ENCODE measurements around the gene THADA.

THADA gene

DNA sequence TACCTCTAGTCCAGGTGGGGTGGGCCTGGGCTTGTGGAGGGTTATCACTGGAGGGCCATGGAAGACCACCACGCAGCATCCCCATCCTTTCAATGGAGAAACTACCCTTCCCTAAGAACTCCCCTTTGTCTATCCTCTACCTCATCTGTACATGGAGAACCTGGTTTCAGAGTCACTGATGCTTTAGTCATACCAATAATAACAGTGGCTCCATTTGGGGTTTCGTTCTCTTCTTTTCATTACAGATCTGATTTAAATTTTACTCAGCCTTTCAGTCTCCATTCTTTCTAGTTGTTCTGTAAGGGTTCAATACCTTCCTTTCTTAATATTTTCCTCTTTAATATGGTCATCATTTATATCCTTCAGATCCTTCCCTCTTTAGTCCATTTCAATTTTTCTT is 314.8 kb downstream of the THADA start:
- H3K9me2 ChIP-seq (replicated peaks; ENCODE audit: control insufficient read depth, low read length), result no peaks in the 10 kb centered on the region
- H3K79me2 ChIP-seq (ENCODE audit: control insufficient read depth, low read length), result no peaks in the 10 kb centered on the region
- no peak overlapping the region for H3K27ac ChIP-seq (ENCODE audit: low read depth, low read length)
- H4K20me1 ChIP-seq (ENCODE audit: control insufficient read depth, insufficient read depth, low read depth, low read length), result no peaks in the 10 kb centered on the region
- H3K36me3 ChIP-seq (ENCODE audit: control insufficient read depth, low read length), result peaks cover 36% of the 10 kb centered on the region
- H3K4me2 ChIP-seq (ENCODE audit: low read length), result no peak overlapping the region
- peaks cover 21% of the 10 kb centered on the region for H3K9me3 ChIP-seq (ENCODE audit: control insufficient read depth, insufficient read depth, low read length)
- no peaks in the 10 kb centered on the region for H3K27me3 ChIP-seq (ENCODE audit: control insufficient read depth, low read length)
- H3K4me1 ChIP-seq (ENCODE audit: control insufficient read depth, low read length), result no peaks in the 10 kb centered on the region
- TF ChIP-seq, protein P1, sequence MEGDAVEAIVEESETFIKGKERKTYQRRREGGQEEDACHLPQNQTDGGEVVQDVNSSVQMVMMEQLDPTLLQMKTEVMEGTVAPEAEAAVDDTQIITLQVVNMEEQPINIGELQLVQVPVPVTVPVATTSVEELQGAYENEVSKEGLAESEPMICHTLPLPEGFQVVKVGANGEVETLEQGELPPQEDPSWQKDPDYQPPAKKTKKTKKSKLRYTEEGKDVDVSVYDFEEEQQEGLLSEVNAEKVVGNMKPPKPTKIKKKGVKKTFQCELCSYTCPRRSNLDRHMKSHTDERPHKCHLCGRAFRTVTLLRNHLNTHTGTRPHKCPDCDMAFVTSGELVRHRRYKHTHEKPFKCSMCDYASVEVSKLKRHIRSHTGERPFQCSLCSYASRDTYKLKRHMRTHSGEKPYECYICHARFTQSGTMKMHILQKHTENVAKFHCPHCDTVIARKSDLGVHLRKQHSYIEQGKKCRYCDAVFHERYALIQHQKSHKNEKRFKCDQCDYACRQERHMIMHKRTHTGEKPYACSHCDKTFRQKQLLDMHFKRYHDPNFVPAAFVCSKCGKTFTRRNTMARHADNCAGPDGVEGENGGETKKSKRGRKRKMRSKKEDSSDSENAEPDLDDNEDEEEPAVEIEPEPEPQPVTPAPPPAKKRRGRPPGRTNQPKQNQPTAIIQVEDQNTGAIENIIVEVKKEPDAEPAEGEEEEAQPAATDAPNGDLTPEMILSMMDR (IDR thresholded peaks at IDR 0.05; ENCODE audit: low read depth, low read length, poor library complexity, severe bottlenecking), result no peak
- no peak for TF ChIP-seq EZH2phosphoT487 (IDR thresholded peaks at IDR 0.05; ENCODE audit: borderline replicate concordance, low read length)
- H3F3A ChIP-seq (ENCODE audit: control insufficient read depth, insufficient read depth), result no peaks in the 10 kb centered on the region
- H3K4me3 ChIP-seq (ENCODE audit: low read length), result no peak overlapping the region

DNA sequence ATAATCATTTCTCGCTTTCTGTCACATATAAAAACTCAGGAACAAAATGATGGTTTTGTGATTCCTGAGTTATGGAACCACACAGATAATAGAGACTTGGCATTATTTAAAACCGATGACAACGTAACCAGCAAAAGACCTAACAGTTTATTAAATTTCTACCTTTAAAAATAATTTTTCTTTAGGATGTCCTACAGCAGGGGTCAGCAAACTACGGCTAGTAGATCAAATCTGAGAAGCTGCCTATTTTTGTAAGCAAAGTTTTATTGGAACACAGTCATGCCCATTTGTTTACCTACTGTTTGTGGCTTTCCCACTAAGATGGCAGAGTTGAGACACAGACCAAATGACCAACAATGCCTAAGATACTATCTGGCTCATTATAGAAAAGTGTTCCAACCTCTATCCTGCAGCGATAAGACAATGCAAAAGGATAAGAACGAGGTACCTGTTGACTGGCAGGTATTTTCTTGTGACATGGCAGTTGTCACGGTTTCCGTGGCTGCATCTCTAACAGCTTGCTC is 316.5 kb downstream of the THADA start:
- no peaks in the 10 kb centered on the region for H3K9me2 ChIP-seq (replicated peaks; ENCODE audit: control insufficient read depth, low read length)
- no peaks in the 10 kb centered on the region for H3K27me3 ChIP-seq (ENCODE audit: control insufficient read depth, low read length)
- no peaks in the 10 kb centered on the region for H4K20me1 ChIP-seq (ENCODE audit: control insufficient read depth, insufficient read depth, low read depth, low read length)
- peaks cover 20% of the 10 kb centered on the region for H3K36me3 ChIP-seq (ENCODE audit: control insufficient read depth, low read length)
- TF ChIP-seq EZH2phosphoT487 (IDR thresholded peaks at IDR 0.05; ENCODE audit: borderline replicate concordance, low read length), result no peak
- no peak overlapping the region for H3K27ac ChIP-seq (ENCODE audit: low read depth, low read length)
- H3K4me2 ChIP-seq (ENCODE audit: low read length), result no peak overlapping the region
- peaks cover 7% of the 10 kb centered on the region for H3K9me3 ChIP-seq (ENCODE audit: control insufficient read depth, insufficient read depth, low read length)
- no peaks in the 10 kb centered on the region for H3K4me1 ChIP-seq (ENCODE audit: control insufficient read depth, low read length)
- no peaks in the 10 kb centered on the region for H3K79me2 ChIP-seq (ENCODE audit: control insufficient read depth, low read length)
- H3K4me3 ChIP-seq (ENCODE audit: low read length), result no peak overlapping the region
- H3F3A ChIP-seq (ENCODE audit: control insufficient read depth, insufficient read depth), result no peaks in the 10 kb centered on the region

DNA sequence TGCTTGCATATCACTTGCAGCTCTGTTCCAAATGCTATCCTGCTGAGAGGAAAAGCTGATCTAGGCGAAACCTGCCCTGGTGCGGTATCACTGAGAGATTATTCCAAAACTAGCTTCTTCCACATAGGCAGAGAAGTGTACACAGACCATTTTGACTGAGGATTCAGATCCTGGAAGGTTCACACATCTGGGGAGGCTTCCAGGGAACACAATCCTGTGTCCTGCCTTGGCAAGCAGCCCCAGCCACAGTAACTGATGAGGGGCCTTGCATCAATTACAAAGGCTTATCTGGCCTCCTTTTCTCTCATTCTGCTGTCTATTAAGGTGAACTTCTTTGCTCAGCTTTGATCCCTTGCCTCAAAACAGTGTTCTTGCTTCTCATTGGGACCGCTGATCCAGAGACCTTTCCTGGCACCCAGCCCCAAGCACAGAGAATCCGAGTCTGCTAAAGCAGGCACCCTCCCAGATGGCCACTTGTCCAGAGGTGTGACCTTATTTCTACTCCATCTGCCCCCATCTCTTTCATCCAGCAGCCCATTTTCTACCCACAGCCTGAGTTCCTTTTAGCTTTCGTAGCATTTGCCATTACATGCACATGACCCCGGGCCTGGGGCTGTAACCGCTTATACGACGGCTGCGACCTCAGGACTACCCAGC is 317.1 kb downstream of the THADA start:
- Histone ChIP-seq H3K27me3 (ENCODE audit: control insufficient read depth, low read length) (no peaks in the 10 kb centered on the region), H3K79me2 (ENCODE audit: control insufficient read depth, low read length) (no peaks in the 10 kb centered on the region), H3K36me3 (ENCODE audit: control insufficient read depth, low read length) (peaks cover 13% of the 10 kb centered on the region), H3K4me3 (ENCODE audit: low read length) (no peak overlapping the region), H3K27ac (ENCODE audit: low read depth, low read length) (no peak overlapping the region), H3K4me2 (ENCODE audit: low read length) (no peak overlapping the region), H3K9me3 (ENCODE audit: control insufficient read depth, insufficient read depth, low read length) (peaks cover under 1% of the 10 kb centered on the region; the same call in 1 of the 2 replicates), H4K20me1 (ENCODE audit: control insufficient read depth, insufficient read depth, low read depth, low read length) (no peaks in the 10 kb centered on the region), H3K9me2 (replicated peaks; ENCODE audit: control insufficient read depth, low read length) (no peaks in the 10 kb centered on the region), H3F3A (ENCODE audit: control insufficient read depth, insufficient read depth) (no peaks in the 10 kb centered on the region), H3K4me1 (ENCODE audit: control insufficient read depth, low read length) (no peaks in the 10 kb centered on the region)
- TF ChIP-seq EZH2phosphoT487 (IDR thresholded peaks at IDR 0.05; ENCODE audit: borderline replicate concordance, low read length), result no peak
- TF ChIP-seq, protein P1 (IDR thresholded peaks at IDR 0.05; ENCODE audit: low read depth, low read length, poor library complexity, severe bottlenecking), result no peak

DNA sequence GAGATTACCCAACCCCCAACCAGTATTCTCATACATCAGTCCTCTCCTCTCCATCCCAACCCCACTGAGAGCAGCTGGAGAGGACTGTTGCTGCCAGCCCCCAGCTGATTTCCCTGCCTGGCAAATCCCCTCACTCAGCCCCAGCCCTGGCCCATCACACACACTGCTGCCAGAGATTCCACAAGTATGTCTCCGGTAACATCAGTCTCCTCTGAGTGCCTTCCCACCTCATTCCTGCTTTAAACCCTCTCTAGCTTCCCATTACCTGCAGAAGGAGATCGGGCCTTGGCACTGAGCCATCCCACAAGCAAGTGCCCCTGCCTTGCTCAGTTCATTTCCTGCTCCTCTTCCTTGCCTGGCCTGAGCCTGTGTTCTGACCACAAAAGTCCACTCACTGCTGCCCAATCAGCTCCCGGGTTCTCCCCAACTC is 318.9 kb downstream of the THADA start:
- Histone ChIP-seq H3K4me2 (ENCODE audit: low read length) (no peak overlapping the region), H3K9me3 (ENCODE audit: control insufficient read depth, insufficient read depth, low read length) (no peaks in the 10 kb centered on the region), H3F3A (ENCODE audit: control insufficient read depth, insufficient read depth) (no peaks in the 10 kb centered on the region), H4K20me1 (ENCODE audit: control insufficient read depth, insufficient read depth, low read depth, low read length) (no peaks in the 10 kb centered on the region), H3K4me1 (ENCODE audit: control insufficient read depth, low read length) (no peaks in the 10 kb centered on the region), H3K4me3 (ENCODE audit: low read length) (no peak overlapping the region), H3K27me3 (ENCODE audit: control insufficient read depth, low read length) (no peaks in the 10 kb centered on the region), H3K79me2 (ENCODE audit: control insufficient read depth, low read length) (no peaks in the 10 kb centered on the region), H3K9me2 (replicated peaks; ENCODE audit: control insufficient read depth, low read length) (no peaks in the 10 kb centered on the region), H3K27ac (ENCODE audit: low read depth, low read length) (no peak overlapping the region), H3K36me3 (ENCODE audit: control insufficient read depth, low read length) (peaks cover 3% of the 10 kb centered on the region; the same call in 1 of the 2 replicates)
- TF ChIP-seq, protein P1 (IDR thresholded peaks at IDR 0.05; ENCODE audit: low read depth, low read length, poor library complexity, severe bottlenecking), result no peak
- no peak for TF ChIP-seq EZH2phosphoT487 (IDR thresholded peaks at IDR 0.05; ENCODE audit: borderline replicate concordance, low read length)

Measured in DOHH2 (cell line).